Fibroblast of pulmonary artery (primary cell): Measurements from ENCODE around the gene SAYSD1.

Experiments
- DNase-seq: peaks from one replicate; pipeline ENCODE4 v3.0.0-alpha.2; 2010; ENCODE audit warnings: low read depth
- H3K4me3 ChIP-seq: replicated peaks from 2 replicates; pipeline ENCODE4 v1.5.1; 2011; ENCODE audit warnings: low read depth, mild to moderate bottlenecking, control low read depth, low read length, moderate library complexity
- TF ChIP-seq, protein P1 (sequence below): IDR thresholded peaks from 2 replicates; pipeline ENCODE4 v1.5.1; 2011; ENCODE audit warnings: mild to moderate bottlenecking, control low read depth, low read length, inconsistent platforms; ENCODE audit errors: missing control alignments

The SAYSD1 gene

DNA sequence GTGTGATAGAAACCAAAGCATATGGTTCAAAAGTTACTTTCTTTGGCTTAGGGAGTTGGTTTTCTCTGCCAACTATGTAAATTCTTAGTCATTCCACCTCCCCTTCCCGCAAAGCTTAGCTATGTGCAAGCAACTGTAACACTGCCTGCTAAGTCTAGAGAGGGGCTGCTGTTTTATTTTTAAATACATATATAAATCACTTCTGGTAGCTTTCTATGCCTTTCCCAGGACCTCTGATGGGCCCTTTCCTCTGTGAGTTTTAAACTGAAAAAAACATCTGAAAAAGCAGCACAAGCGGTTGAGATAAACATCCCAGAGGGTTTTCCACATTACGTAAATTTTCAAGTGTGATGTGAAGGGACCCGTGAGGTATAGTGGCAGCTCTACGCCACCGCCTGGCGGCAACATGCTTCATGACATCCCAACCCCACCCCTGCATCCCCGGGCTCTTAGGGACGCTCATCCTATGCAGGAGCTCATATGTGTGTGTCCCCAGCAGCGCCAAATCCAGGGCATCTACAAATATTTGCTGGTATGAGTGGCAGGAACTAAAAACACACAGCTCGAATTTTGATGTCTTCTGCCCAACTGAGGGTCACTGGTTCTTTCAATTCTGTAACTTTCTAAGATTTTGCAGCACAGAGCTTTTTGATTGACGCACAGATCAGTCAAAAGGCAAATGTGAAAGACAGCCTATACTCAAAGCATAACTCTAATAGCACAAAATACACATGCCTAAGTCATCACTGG lies 12.7 kb downstream of the SAYSD1 start:
- H3K4me3 ChIP-seq, result no peak overlapping the region
- peak; percentile 81 for DNase-seq
- TF ChIP-seq, protein P1, sequence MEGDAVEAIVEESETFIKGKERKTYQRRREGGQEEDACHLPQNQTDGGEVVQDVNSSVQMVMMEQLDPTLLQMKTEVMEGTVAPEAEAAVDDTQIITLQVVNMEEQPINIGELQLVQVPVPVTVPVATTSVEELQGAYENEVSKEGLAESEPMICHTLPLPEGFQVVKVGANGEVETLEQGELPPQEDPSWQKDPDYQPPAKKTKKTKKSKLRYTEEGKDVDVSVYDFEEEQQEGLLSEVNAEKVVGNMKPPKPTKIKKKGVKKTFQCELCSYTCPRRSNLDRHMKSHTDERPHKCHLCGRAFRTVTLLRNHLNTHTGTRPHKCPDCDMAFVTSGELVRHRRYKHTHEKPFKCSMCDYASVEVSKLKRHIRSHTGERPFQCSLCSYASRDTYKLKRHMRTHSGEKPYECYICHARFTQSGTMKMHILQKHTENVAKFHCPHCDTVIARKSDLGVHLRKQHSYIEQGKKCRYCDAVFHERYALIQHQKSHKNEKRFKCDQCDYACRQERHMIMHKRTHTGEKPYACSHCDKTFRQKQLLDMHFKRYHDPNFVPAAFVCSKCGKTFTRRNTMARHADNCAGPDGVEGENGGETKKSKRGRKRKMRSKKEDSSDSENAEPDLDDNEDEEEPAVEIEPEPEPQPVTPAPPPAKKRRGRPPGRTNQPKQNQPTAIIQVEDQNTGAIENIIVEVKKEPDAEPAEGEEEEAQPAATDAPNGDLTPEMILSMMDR, result peak; percentile 55

DNA sequence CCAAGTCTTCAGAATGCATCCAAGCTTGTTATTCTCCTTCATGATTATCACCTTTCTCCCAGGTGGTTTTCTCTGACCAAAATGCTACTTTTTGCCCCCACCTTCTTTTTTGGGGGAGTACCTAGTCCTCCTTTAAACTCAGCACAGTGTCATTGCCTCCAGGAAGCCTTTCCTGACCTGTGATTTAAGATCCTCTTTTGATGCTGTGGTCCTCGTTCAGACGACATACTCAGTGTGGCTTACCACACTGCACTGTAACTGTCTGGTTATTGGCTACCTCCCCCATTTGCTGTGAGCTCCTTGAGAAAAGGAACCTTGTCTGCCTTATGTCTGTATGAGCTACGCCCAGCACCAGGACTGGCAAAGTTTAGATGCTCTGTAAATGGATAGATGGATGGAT lies 14.6 kb downstream of the SAYSD1 start:
- no peak for DNase-seq
- TF ChIP-seq, protein P1, result no peak
- no peak overlapping the region for H3K4me3 ChIP-seq

DNA sequence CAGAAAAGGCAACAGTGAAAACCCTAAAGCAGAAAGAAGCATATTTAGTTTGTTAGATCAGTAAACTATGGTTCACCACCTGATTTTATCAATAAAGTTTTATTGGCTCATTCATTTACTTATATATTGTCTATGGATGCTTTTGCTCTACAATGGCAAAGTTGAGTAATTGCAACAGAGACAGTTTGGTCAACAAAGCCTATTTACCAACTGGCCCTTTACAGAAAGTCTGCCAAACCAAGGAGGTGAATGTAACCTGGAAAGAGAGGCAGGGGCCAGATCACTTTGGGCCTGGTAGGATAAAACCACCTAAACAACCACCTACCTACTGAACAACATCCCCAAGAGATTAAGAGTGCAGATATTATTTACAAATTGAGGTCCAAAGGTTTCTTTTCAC lies 19.4 kb downstream of the SAYSD1 start:
- TF ChIP-seq, protein P1, result no peak
- DNase-seq, result no peak
- no peak overlapping the region for H3K4me3 ChIP-seq

DNA sequence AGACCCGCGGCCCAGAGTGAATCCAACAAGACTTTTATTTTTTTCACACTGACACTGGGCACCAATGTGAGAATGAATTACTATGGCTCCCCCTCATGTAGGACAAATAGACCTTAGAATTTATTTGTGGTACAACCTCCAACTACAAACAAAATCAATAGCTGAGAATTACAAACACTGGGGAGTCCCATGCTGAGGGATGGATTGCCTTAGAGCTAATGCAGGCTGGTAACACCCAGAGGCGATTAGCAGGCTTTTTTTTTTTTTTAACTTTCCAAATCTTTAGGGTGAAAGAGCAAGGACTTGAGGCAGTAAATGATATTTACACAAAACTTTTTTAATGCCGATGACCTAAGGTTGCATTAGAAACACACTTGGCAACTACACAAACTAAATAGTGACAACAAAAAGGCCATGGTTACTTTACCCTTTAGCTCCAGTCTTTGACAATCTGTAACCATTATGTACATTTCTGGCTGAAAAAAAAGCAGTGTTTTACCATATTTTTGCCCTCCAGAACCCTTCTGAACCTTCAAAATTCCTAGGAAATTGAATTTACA lies 21.8 kb downstream of the SAYSD1 start:
- no peak overlapping the region for H3K4me3 ChIP-seq
- TF ChIP-seq, protein P1, result no peak

DNA sequence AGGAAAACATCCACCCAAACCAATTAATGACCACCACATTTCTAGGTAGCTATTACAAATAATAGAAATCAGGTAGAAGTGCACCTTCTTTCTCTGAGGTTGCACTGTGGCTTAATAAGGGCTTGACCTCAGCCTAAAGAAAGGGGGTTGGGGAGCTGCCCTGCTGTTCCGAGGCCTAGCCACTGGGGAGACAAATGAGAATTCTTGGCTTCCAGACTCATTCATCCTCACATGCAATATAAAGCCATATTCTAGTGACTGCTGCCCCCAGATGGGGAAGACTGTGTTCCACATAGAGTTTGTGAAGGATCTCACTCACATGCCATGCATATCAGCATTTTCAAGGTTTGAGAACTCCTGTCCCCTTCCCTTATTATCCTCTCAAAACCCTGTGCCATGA lies 22.9 kb downstream of the SAYSD1 start:
- H3K4me3 ChIP-seq, result no peak overlapping the region
- TF ChIP-seq, protein P1, result no peak
- DNase-seq, result no peak

More for the DNA sequence above, 21.8 kb downstream of the SAYSD1 start:
- no peak for DNase-seq

DNA sequence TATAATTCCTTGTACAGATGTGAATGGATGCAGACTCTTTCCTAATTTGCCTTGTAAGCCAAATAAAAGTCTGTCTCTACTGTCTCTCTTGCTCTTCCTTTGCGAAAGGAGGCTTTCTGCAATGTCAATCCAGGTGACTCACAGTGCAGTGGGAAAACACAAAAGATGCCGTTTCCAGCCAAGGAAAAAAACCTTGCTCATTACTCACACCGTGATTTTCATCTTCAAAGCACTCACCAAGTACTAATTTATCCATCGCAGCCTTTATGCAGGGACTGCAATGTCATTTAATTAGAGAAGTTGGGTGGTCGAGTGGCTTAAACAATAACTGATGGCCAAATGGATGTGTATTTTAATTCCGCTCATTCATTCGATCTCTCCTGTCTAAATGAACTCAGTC lies 23.8 kb downstream of the SAYSD1 start:
- no peak overlapping the region for H3K4me3 ChIP-seq
- no peak for DNase-seq
- TF ChIP-seq, protein P1, result no peak

DNA sequence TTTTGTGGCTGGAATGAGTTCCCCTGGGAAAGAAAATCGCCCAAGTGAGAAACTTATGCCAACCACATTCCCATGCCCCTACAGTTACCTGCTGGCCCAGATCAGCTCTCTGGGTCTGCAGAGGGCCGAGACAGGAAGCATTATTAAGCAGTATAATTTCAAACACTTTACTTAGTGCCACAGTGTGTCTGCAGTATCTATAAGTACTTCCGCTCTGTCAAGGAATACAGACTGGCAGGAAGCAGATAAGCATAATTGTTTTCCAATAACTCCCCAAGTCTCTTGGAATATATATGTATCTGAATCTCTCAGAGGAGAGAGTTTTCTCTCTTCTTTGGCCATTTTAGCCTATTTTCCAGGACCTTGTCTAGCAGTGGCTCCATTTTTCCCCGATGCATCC lies 24.9 kb downstream of the SAYSD1 start:
- TF ChIP-seq, protein P1, result no peak
- no peak for DNase-seq

More for the DNA sequence above, 24.9 kb downstream of the SAYSD1 start:
- H3K4me3 ChIP-seq, result no peak overlapping the region
